NCI-H82 treated with DMSO at 0.1 percent for 48 hours (cell line): ENCODE data around the gene INSIG2.

ENCODE experiments used
- DNase-seq: peaks from one replicate; lab custom pipeline; 2025; ENCODE audit not compliant: unreplicated experiment; lab: John Stamatoyannopoulos, UW

The INSIG2 gene

DNA sequence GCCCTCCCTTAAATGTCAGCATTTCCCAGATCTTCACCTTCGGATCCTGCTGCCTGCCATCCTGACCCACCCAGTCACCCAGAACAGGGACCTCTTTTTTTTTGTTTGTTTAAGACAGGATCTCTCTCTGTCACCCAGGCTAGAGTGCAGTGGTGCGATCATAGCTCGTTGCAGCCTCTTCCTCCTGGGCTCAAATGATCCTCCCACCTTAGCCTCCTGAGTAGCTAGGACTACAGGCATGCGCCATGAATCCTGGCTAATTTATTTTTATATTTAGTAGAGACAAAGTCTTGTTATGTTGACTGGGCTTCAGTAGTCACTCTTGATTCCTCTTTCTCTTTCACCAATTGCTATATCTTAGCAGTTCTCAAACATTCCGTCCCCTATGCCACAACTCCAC, 39.0 kb downstream of the INSIG2 start:
- DNase-seq, result no peak

DNA sequence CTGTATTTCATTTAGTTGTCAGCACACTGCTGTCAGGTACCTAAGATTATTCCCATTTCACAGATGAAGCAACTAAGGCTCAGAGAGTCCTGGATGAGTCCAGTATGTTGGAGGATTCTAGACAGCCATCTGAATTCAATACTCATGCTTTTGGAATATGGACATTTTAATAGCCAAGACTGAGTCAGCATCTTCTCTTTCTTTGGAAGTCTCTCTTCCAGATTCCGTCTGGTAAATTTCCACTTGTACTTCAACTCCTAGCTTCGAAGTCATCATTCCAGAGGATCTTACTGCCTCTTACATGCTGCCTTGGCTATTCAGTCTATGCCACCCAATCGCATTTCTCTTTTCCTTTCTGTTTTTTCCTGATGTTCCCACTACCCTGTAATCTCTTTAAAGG, 40.6 kb downstream of the INSIG2 start:
- DNase-seq, result no peak

DNA sequence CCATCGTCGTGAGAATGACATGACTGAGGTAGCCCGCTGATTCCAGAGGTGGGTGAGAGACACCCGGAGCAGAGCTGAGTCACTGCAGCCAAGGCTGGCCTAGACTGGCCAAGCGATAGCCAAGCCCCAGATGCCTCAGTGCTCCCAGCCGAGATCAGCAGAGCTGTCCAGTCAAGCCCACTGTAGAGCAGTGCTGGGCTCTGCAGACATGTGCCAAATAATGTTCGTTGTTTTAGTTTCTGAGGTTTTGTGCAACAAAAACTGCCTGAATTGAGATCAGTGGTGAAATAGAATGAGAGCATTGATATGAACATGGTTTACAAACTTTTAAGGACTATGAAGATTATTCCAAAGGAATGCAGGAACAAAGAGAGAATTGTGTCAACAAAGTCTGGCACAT, 42.1 kb downstream of the INSIG2 start:
- DNase-seq, result no peak

DNA sequence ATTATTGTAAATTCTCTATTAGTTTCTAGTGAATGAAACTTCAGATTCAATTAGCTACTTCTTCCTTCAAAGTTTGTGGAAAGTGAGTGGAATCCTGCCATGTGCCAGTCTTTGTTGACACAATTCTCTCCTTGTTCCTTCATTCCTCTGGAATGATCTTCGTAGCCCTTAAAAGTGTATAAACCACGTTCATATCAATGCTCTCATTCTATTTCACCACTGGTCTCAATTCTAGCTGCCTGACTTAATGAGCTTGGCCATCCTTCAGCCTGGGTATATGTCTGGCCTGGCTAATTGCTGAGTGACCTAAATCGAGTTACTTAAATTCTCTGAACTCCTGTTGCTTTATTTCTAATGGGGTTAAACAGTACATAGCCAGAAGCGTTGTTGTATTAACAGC, 43.5 kb downstream of the INSIG2 start:
- DNase-seq, result no peak

DNA sequence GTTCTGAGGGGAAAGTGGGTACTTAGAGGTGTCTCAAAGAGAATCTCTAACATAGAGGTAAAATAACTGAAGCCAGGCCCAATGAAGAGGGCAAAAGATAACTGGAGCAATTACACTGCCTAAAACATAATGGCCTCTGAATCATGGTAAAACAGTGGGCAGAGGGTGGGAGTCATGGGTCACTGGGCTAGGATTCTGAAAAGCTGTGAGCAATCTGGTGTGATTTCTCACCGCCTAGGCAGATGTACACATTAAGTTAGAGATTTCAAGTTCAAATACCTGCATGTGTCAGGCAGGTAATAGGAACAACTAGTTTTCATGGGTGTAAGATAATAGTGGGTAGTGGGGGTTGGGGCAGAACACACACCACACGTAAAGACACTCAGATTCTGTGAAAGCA, 45.6 kb downstream of the INSIG2 start:
- no peak for DNase-seq

DNA sequence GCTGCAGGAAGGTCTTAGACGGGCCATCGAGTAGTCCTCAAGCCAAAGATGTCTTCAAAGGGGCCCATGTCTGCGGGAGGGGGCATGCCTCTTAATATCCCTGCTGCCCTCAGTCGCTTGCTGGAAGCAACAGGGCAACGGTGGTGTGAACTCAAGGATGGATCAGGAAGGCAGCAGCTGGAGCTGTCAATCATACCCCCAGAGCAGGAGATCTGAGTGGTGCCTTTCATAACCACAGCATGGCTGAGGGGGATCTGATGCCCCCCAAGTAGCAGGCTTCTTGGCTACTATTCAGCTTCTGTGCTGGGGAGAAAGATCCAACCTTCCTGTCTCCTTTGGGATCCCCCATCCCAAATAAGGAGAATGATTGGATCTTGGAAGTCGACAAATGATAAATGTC, 46.4 kb downstream of the INSIG2 start:
- no peak for DNase-seq

DNA sequence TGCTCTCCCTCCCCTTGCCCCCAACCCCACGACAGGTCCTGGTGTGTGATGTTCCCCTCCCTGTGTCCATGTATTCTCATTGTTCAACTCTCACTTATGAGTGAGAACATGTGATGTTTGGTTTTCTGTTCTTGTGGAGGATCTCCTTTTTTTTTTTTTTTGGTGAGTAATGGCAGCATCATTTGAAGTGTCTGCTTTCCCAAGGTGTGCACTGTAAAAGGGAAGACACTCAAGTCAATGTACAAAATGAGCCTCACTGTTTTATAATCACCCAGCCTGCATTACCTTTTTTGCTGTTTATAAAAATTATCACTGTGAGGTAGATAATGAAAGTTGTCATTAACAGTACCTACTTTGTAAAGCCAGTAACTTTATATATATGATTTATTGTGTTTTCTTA, 56.9 kb downstream of the INSIG2 start:
- no peak for DNase-seq

DNA sequence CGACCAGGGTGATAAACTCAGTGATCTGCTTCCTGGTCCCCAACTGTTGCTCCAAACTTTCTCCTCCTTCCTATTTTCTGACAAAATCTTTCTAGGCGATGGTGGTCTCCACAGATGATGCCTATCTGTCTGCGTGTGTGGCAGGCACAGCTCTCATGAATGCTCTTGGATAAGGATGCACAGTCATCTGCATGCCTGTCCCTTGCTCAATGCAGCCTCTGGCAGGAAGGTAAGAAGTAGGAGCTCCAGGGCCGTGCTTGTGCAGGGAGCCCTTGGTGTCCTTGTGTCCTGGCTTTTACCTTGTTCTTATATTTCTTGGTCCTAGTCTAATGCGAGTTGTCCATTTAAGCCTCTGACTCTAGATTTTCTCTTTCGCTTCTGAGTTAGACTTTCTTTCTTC, 57.5 kb downstream of the INSIG2 start:
- no peak for DNase-seq

DNA sequence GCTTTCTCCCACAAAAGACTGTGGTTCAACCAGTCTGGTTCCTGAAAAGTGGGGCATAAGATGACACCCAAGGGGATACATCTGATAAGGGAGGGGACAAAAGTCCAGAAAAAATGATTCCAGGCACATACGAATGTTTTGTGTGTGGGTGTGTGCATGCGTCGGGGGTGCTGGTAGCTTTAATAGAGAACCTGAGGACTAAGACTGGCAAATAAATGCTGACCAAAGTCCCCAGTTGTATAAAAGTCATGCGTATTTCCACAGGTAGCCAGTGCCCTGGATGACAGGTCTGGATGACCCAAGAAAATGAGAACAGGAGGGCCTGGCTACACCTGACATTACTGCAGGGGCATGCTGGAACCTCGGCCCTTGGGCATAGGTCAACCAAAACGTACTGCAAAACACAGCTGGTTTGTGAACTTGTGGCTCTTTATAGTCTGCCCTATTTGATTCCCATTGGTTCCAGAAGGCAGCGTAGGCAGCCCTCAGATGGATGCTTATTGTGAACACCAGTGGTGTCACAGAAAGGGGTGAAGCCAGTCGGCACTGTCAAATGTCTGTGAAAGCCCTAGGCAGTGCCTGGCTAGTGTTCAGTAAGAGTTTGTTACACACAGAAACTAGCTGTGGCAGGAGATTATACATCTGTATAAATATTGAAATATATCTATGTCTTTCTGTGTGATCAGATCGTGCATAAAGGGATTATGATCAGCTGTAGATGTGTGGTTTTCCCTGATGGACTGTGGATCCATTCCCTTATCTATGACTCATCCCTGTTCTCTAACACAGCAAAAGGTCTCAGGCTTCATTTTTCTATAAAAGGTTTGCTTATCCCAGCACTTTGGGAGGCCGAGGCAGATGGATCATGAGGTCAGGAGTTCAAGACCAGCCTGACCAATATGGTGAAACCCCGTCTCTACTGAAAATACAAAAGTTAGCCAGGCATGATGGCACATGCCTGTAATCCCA, 58.3 kb downstream of the INSIG2 start:
- DNase-seq, result no peak

DNA sequence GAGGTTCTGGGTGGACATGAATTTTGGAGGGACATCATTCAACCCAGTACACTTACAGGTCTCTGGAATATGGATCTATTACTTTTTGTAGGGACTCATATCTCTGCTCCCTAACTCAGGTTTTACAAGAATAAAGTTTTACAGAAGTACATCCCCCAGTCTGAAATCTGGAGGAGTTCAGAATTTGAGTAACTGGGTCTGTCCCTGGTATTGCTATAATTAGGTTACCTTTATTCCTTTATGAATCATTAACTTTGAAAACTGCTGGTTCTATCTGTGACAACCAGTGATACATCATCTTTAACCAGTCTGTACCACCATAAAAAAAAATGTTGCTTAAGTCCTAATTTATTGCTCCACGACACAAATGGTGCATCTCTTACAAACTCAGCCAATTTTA, 59.9 kb downstream of the INSIG2 start:
- DNase-seq, result no peak

DNA sequence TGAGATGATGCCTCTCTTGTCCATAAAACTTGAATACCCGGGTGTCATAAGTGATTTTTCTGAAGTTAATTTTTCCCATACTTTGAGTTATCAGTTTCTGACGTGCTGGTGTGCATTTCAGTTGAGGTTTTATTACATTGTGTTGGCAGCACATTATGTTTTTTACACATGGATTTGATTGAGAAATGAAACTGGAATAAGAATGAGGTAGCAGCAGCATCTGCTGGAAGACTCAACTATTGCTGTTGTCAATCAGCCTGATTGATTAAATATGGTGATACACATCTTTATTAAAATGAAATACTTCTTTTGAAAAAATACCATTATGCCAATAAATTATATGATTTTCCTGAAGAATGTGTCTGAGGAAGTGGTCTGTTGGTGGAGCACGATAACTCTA, 60.5 kb downstream of the INSIG2 start:
- DNase-seq, result no peak

DNA sequence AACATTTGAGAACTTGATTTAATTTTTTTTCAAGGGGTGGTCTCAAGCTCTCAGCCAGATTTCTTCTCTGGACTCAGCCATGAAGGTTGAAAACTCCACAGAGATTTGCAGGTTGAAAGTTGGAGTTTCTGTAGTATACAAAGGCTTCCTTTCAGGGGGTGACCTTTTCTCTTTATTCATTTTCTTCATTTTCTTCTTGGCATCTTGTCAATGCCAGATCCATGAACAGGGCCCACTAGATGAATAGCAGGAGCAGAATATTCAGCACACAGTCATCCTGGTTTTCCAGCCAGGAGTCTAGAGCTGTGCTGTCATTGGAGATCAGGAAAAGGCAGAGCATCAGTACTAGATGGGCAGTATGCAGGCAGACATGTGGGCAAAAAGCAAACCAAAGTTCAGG, 62.0 kb downstream of the INSIG2 start:
- DNase-seq, result no peak

DNA sequence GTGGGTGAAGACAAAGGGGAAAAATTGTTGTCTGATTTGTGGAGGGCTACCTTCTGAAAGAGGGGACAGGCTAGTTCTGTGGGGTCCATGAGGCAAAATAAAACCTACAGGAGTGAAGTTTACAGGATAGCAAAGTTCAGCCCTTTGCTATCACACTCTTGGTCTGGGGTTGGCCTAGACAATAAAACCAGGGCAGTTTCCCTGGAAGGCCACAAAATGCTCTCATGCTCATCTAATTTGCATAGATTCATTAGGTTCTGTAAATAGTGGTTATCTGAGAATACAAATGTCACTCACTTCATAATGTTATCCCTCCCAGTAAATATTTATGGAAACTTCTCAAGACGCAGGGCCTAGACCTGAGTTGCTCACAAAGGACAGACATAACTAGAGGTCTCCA, 63.6 kb downstream of the INSIG2 start:
- no peak for DNase-seq

DNA sequence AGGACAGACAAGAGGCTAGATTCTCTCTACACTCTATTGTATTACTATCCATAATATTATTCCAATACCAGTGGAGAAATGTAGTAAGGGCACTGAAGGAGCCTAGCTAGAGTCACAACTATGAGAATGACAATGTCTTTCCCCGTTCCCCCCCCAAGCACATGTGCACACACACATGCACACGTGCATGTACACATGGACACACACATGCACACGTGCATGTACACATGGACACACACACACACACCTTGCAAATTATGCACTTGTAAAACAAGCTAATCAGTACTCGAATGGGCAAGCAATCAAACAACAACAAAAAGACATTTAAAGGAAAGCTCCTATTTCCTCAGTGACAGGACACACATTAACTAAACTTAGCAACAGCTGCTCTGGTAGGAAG, 65.2 kb downstream of the INSIG2 start:
- no peak for DNase-seq

DNA sequence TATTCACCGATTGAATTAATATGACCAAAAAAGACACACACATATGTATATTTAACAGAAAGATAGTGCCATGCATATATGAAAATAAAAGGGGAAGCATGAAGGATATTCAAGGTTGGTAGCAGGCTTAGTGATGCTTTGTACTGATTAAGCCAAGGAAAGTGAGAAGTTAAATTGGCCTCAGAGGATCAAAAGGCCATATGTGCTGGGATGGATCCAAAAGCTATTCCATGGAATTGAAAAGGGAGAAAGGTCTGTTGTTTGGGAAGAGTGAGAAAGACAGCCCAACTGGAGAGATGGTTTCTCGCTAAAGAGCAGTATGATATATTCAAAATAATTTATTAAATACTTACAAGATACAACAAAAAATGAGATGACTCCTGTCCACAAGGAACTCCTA, 65.9 kb downstream of the INSIG2 start:
- no peak for DNase-seq
